HepG2 (cell line): ENCODE results near the gene MYO16.

ENCODE experiments used
- EZH2 ChIP-seq: conservative IDR thresholded peaks from 2 replicates; pipeline ENCODE4 v1.6.1; 2012; ENCODE audit warnings: mild to moderate bottlenecking, low read depth, low read length, moderate library complexity
- NFE2L2 ChIP-seq: fragments of 150-350 bp; IDR thresholded peaks from 2 replicates; pipeline ENCODE4 v1.6.1; 2014; ENCODE audit warnings: low read length
- POLR2A ChIP-seq, 2 experiments: IDR thresholded peaks; 2 replicates each; pipeline ENCODE4 v1.6.1; 2011; ENCODE audit warnings: low read depth in 2 of 2, low read length in 2 of 2, mild to moderate bottlenecking in 1 of 2, moderate library complexity in 1 of 2; ENCODE audit not compliant: insufficient read depth in 1 of 2
- ZNF10 ChIP-seq: sonication (generic); formaldehyde crosslinking; IDR thresholded peaks from 2 replicates; pipeline ENCODE4 v1.4.0; 2020; ENCODE audit warnings: mild to moderate bottlenecking, low read depth, missing genetic modification reagents, borderline replicate concordance
- ZNF30 ChIP-seq: sonication (generic); formaldehyde crosslinking; IDR thresholded peaks from 2 replicates; pipeline ENCODE4 v1.5.0; 2020; ENCODE audit warnings: mild to moderate bottlenecking, missing genetic modification reagents
- ZNF350 ChIP-seq: sonication (generic); formaldehyde crosslinking; IDR thresholded peaks from 2 replicates; pipeline ENCODE4 v1.4.0; 2020; ENCODE audit warnings: mild to moderate bottlenecking, low read depth, missing genetic modification reagents, borderline replicate concordance
- ZNF441 ChIP-seq: sonication (generic); formaldehyde crosslinking; IDR thresholded peaks from 2 replicates; pipeline ENCODE4 v1.7.0; 2021; ENCODE audit warnings: missing genetic modification reagents, borderline replicate concordance
- TF ChIP-seq, protein P1 (sequence below): sonication (generic); formaldehyde crosslinking; IDR thresholded peaks from 2 replicates; pipeline ENCODE4 v1.5.0; 2020; ENCODE audit warnings: mild to moderate bottlenecking, missing genetic modification reagents, moderate library complexity
- TF ChIP-seq, protein P2 (sequence below): sonication (generic); formaldehyde crosslinking; IDR thresholded peaks from 2 replicates; pipeline ENCODE4 v1.4.0; 2020; ENCODE audit warnings: mild to moderate bottlenecking, missing genetic modification reagents, borderline replicate concordance
- TF ChIP-seq, protein P3 (sequence below): sonication (generic); formaldehyde crosslinking; conservative IDR thresholded peaks from 2 replicates; pipeline ENCODE4 v1.5.0; 2020; ENCODE audit warnings: missing genetic modification reagents

DNA sequence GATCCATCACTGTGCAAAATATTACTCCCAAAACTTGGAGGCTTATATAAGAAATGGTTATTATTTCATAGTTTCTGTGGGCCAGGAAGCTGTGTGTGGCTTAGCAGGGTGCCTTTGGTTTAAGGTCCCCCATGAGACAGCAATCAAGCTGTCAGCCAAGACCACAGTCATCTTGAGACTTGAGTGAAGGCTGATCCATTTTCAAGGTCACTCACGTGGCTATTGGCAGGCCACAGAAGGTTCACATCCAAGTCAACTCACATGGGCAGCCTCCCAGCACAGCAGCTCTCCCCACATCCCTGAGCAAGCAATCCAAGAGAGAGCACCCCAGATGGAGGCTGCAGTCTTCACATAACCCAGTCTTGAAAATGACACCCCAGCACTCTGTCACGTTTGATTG, 537.4 kb downstream of the MYO16 start:
- TF ChIP-seq ZNF350 (CRISPR knock-in tag) (no peak), ZNF30 (CRISPR knock-in tag) (no peak), ZNF10 (CRISPR knock-in tag) (no peak), NFE2L2 (no peak), POLR2A (IDR thresholded peaks at IDR 0.05; ENCODE audit: insufficient read depth in 1 of 2, low read depth in 2 of 2, low read length in 2 of 2) (no peak), ZNF441 (CRISPR knock-in tag) (no peak), EZH2 (no peak)
- TF ChIP-seq, protein P1, sequence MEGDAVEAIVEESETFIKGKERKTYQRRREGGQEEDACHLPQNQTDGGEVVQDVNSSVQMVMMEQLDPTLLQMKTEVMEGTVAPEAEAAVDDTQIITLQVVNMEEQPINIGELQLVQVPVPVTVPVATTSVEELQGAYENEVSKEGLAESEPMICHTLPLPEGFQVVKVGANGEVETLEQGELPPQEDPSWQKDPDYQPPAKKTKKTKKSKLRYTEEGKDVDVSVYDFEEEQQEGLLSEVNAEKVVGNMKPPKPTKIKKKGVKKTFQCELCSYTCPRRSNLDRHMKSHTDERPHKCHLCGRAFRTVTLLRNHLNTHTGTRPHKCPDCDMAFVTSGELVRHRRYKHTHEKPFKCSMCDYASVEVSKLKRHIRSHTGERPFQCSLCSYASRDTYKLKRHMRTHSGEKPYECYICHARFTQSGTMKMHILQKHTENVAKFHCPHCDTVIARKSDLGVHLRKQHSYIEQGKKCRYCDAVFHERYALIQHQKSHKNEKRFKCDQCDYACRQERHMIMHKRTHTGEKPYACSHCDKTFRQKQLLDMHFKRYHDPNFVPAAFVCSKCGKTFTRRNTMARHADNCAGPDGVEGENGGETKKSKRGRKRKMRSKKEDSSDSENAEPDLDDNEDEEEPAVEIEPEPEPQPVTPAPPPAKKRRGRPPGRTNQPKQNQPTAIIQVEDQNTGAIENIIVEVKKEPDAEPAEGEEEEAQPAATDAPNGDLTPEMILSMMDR (CRISPR knock-in tag): no peak
- TF ChIP-seq, protein P2, sequence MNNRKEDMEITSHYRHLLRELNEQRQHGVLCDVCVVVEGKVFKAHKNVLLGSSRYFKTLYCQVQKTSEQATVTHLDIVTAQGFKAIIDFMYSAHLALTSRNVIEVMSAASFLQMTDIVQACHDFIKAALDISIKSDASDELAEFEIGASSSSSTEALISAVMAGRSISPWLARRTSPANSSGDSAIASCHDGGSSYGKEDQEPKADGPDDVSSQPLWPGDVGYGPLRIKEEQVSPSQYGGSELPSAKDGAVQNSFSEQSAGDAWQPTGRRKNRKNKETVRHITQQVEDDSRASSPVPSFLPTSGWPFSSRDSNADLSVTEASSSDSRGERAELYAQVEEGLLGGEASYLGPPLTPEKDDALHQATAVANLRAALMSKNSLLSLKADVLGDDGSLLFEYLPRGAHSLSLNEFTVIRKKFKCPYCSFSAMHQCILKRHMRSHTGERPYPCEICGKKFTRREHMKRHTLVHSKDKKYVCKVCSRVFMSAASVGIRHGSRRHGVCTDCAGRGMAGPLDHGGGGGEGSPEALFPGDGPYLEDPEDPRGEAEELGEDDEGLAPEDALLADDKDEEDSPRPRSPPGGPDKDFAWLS (CRISPR knock-in tag): no peak
- TF ChIP-seq, protein P3, sequence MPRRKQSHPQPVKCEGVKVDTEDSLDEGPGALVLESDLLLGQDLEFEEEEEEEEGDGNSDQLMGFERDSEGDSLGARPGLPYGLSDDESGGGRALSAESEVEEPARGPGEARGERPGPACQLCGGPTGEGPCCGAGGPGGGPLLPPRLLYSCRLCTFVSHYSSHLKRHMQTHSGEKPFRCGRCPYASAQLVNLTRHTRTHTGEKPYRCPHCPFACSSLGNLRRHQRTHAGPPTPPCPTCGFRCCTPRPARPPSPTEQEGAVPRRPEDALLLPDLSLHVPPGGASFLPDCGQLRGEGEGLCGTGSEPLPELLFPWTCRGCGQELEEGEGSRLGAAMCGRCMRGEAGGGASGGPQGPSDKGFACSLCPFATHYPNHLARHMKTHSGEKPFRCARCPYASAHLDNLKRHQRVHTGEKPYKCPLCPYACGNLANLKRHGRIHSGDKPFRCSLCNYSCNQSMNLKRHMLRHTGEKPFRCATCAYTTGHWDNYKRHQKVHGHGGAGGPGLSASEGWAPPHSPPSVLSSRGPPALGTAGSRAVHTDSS (CRISPR knock-in tag): no peak
